Activated T-cell treated with anti-CD3 and anti-CD28 coated beads, Interleukin-2, amount 50 U/mL, for 72 hours (primary cell): Measurements from ENCODE around the gene C1QB. TPM values are rescaled to one million over a fixed set of nuclear protein-coding genes. Genes with fewer than 3 reads are reported as not detected.

Experiments used
- ATAC-seq, 2 donors: fragments of 150-1000 bp; cut with Tn5 transposase; replicated peaks in 1 of 2; 2 replicates each; pipeline ENCODE4 v1.10.0; 2021; ENCODE audit warnings: moderate library complexity in 2 of 2, mild to moderate bottlenecking in 1 of 2
- DNase-seq, 2 donors: peaks; one replicate each; pipeline ENCODE4 v3.0.0; 2021 to 2022; ENCODE audit warnings: mixed read lengths in 1 of 2
- H3K27ac Mint-ChIP-seq: one replicate; pipeline ENCODE4 v1.8.0; 2022; ENCODE audit warnings: mild to moderate bottlenecking, moderate library complexity, mixed read lengths
- H3K27me3 Mint-ChIP-seq: one replicate; pipeline ENCODE4 v1.8.0; 2022; ENCODE audit warnings: low read depth, mixed read lengths
- H3K36me3 Mint-ChIP-seq, 2 donors: one replicate each; pipeline ENCODE4 v1.8.0; 2022; ENCODE audit warnings: mixed read lengths in 2 of 2, mild to moderate bottlenecking in 1 of 2; ENCODE audit not compliant: insufficient read depth in 2 of 2
- H3K4me1 Mint-ChIP-seq: one replicate; pipeline ENCODE4 v1.8.0; 2022; ENCODE audit warnings: low read depth, mixed read lengths
- H3K4me3 Mint-ChIP-seq, 2 donors: one replicate each; pipeline ENCODE4 v1.8.0; 2022; ENCODE audit warnings: mild to moderate bottlenecking in 2 of 2, mixed read lengths in 2 of 2, moderate library complexity in 2 of 2
- H3K9me3 Mint-ChIP-seq, 2 donors: one replicate each; pipeline ENCODE4 v1.8.0; 2022; ENCODE audit warnings: mixed read lengths in 2 of 2
- total RNA-seq, 2 donors: library from RNA; stranded (reverse); gene quantifications; one replicate each; pipeline ENCODE4 v1.2.3, GENCODE V29; 2022

C1QB gene, protein sequence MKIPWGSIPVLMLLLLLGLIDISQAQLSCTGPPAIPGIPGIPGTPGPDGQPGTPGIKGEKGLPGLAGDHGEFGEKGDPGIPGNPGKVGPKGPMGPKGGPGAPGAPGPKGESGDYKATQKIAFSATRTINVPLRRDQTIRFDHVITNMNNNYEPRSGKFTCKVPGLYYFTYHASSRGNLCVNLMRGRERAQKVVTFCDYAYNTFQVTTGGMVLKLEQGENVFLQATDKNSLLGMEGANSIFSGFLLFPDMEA
- not detected for total RNA-seq

GRCh38 chr1:22652881-22653316 lies at the start of gene C1QB:
Gene C1QB, plus strand, starts transcription at chr1:22653236. Its CDS starts 6,227 bp downstream, at chr1:22659463.
- DNase-seq (no peak), ATAC-seq (no peak)
- Mint-ChIP-seq H3K27me3 (peaks cover 6% of the 10 kb centered on the region), H3K4me1 (no peaks in the 10 kb centered on the region), H3K36me3 (no peaks in the 10 kb centered on the region), H3K4me3 (no peak within 1 kb of the TSS), H3K27ac (no peak within 1 kb of the TSS), H3K9me3 (no peaks in the 10 kb centered on the region)

DNA sequence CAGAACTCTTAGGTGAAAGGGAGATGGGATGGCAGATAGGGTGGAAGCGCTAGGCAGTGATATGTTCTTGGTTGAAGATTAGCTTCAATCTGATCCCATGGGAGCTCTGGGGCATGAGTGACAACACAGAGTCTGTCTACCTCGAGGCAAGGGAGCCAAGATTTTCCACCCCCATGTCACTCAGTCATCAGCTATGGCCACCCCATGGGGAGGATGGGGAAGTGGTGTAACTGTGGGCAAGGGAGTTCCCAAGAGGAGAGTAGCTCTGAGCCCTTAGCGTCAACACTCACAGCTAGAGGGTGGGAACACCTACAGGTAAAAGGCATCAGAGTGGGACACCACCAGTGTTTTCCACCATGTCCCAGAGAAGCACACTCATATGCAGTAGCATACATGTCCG lies 46.9 kb upstream of the C1QB start:
- Mint-ChIP-seq H3K4me3 (no peak overlapping the region), H3K4me1 (no peaks in the 10 kb centered on the region), H3K27ac (no peak overlapping the region), H3K36me3 (no peaks in the 10 kb centered on the region), H3K9me3 (no peaks in the 10 kb centered on the region), H3K27me3 (peaks cover 51% of the 10 kb centered on the region)
- ATAC-seq: no peak
- DNase-seq: no peak

GRCh38 chr1:22607154-22607553 lies 45.9 kb upstream of the C1QB start:
- Mint-ChIP-seq H3K4me3 (no peak overlapping the region), H3K36me3 (no peaks in the 10 kb centered on the region), H3K27ac (no peak overlapping the region), H3K27me3 (peaks cover 56% of the 10 kb centered on the region), H3K9me3 (no peaks in the 10 kb centered on the region), H3K4me1 (no peaks in the 10 kb centered on the region)
- DNase-seq (no peak), ATAC-seq (no peak)

DNA sequence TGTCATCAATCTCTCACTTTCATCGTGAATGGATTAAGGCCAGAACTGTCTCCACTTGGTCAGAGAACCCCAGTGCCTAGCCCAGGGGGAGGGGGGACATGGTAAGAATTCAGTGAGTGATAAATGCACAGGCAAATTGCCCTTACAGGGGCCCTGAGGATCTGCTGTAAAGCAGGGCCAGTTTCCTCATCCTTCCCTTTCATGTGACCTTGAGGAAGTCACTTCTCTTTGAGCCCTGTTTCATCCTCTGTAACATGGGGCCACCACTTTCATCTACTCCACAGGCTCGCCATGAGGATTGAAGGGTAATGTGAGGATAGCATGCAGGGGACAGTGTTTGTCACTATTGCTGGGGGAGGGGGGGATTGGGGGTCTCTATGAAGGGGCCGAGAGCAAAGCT lies 44.7 kb upstream of the C1QB start:
- no peaks in the 10 kb centered on the region for H3K9me3 Mint-ChIP-seq
- H3K27me3 Mint-ChIP-seq: peaks cover 54% of the 10 kb centered on the region

DNA sequence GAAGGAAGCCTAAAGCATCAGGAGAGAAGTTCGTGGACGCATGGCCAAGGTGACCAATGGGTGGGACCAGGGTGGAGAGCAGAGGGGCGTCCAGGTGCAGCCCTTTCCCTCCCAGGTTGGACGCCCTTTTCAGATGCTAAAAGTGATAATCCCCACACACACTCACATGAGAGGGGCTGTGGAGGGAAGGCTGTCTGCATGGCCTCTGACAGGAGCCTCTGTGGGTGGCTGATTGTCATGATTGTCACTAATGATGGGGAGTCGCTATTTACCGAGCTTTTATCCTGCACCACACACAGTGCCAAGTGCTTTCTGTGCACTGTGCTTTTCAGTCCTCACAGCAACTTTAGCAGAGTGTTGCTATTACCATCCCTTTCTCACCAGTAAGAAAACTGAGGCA lies 43.7 kb upstream of the C1QB start:
- DNase-seq (no peak), ATAC-seq (no peak)
- Mint-ChIP-seq H3K9me3 (no peaks in the 10 kb centered on the region), H3K27ac (no peak overlapping the region), H3K27me3 (peaks cover 51% of the 10 kb centered on the region), H3K4me1 (no peaks in the 10 kb centered on the region), H3K4me3 (no peak overlapping the region), H3K36me3 (no peaks in the 10 kb centered on the region)

More for the DNA sequence above, 44.7 kb upstream of the C1QB start:
- H3K4me1 Mint-ChIP-seq: no peaks in the 10 kb centered on the region
- no peak overlapping the region for H3K27ac Mint-ChIP-seq
- no peaks in the 10 kb centered on the region for H3K36me3 Mint-ChIP-seq
- H3K4me3 Mint-ChIP-seq: no peak overlapping the region
- ATAC-seq: no peak
- DNase-seq: no peak

DNA sequence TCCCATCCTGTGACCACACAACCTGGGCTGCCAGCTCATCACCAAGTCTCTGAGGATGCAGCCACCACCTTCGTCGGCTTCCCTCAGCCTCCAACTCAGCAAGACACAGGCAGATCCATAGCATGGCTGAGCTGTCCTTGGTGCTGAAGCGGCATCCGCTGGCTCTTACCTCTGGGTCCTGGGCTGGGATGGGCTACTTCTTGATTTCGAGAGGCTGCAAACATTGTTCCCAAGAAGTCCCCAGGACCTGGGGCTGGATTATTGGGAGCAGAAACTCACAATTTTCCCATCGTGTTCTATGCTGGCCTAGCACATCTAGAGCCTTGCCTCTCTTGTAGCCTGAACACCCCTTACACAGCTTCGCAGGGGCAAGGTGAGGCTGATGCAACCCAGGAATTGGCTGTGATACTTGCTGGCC lies 41.5 kb upstream of the C1QB start:
- Mint-ChIP-seq H3K27me3 (peaks cover 48% of the 10 kb centered on the region), H3K27ac (no peak overlapping the region), H3K4me1 (no peaks in the 10 kb centered on the region), H3K4me3 (no peak overlapping the region), H3K9me3 (no peaks in the 10 kb centered on the region), H3K36me3 (no peaks in the 10 kb centered on the region)
- ATAC-seq (no peak), DNase-seq (peak; percentile 9 to 13)

GRCh38 chr1:22612671-22613571 lies 40.1 kb upstream of the C1QB start:
- no peaks in the 10 kb centered on the region for H3K36me3 Mint-ChIP-seq
- no peak for ATAC-seq
- no peaks in the 10 kb centered on the region for H3K9me3 Mint-ChIP-seq
- no peak overlapping the region for H3K27ac Mint-ChIP-seq
- no peak for DNase-seq
- H3K4me1 Mint-ChIP-seq: no peaks in the 10 kb centered on the region
- no peak overlapping the region for H3K4me3 Mint-ChIP-seq
- peaks cover 46% of the 10 kb centered on the region for H3K27me3 Mint-ChIP-seq

- H3K9me3 Mint-ChIP-seq: no peaks in the 10 kb centered on the region
- ATAC-seq (no peak), DNase-seq (no peak)
- no peak overlapping the region for H3K27ac Mint-ChIP-seq
- H3K36me3 Mint-ChIP-seq: no peaks in the 10 kb centered on the region
- peaks cover 40% of the 10 kb centered on the region for H3K27me3 Mint-ChIP-seq
- no peak overlapping the region for H3K4me3 Mint-ChIP-seq
- H3K4me1 Mint-ChIP-seq: no peaks in the 10 kb centered on the region
These were observed 39.5 kb upstream of the C1QB start for GRCh38 chr1:22613572-22613918.

DNA sequence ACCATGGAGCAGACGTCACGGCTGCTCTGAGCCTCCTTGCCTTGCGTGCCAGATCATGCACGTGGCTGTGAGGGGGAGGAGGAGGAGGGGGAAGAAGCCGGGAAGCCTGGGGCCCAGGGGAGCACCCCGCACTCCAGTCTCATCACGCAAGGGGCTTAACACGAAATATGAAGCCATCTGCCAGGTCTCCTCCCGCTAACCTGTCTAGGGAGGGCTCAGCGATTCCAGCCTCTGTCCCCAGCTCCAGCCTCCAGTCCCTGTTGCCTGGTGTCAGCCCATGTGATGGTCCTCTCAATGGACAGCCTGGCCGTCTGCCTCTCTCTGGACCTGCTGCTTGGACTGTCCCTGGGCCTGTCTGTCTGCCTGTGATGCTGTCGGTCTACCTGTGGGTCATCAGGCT lies 39.1 kb upstream of the C1QB start:
- H3K27ac Mint-ChIP-seq: no peak overlapping the region
- DNase-seq (no peak), ATAC-seq (no peak)
- no peaks in the 10 kb centered on the region for H3K4me1 Mint-ChIP-seq
- no peaks in the 10 kb centered on the region for H3K9me3 Mint-ChIP-seq
- H3K27me3 Mint-ChIP-seq: peaks cover 38% of the 10 kb centered on the region
- no peaks in the 10 kb centered on the region for H3K36me3 Mint-ChIP-seq
- H3K4me3 Mint-ChIP-seq: no peak overlapping the region

GRCh38 chr1:22615886-22616285 lies 37.1 kb upstream of the C1QB start:
- Mint-ChIP-seq H3K9me3 (no peaks in the 10 kb centered on the region), H3K4me3 (no peak overlapping the region), H3K4me1 (no peaks in the 10 kb centered on the region), H3K27ac (no peak overlapping the region), H3K36me3 (no peaks in the 10 kb centered on the region), H3K27me3 (peaks cover 43% of the 10 kb centered on the region)
- no peak for ATAC-seq
- no peak for DNase-seq

DNA sequence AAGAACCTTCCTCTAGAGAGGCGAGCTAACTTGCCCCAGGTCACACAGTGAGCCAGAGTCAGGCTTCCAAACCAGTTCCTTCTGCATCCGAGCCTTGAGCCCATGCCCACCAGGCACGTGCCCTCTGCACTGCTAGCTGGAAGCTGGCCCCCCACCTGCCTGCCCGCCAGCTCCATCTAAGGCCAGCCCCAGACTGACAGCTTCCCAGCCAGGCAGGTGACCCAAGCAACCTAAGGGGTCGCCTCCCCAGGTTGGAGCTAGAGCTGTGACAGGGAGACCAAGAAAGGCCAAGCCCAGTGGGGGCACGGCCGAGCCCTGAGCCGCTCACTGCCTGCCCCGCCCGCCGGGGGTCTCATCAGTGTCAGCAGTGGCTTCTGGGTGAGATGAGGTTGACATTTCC lies 36.5 kb upstream of the C1QB start:
- H3K36me3 Mint-ChIP-seq: no peaks in the 10 kb centered on the region
- no peaks in the 10 kb centered on the region for H3K4me1 Mint-ChIP-seq
- H3K27me3 Mint-ChIP-seq: peaks cover 36% of the 10 kb centered on the region
- H3K4me3 Mint-ChIP-seq: no peak overlapping the region
- H3K27ac Mint-ChIP-seq: no peak overlapping the region
- DNase-seq (no peak), ATAC-seq (no peak)
- no peaks in the 10 kb centered on the region for H3K9me3 Mint-ChIP-seq

DNA sequence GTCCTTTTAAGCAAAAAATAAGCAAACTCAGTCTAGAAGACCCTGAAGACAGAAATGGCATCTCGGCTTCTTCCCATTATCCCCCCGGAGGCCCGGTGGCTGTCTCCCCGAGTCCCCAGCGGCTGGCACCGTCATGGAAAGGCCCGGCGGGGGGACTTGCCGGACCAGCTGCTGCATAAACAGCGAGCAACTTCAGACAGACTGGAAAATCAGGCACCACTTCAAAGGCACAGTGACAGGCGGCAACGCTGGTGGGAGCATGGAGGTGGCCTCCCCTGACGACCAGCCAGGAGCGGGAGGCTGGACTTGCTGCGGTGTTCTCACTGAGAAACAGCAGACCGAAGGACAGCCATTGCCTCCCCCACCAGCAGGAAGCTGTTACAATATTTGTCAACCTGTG lies 35.0 kb upstream of the C1QB start:
- DNase-seq: no peak
- no peak overlapping the region for H3K4me3 Mint-ChIP-seq
- peaks cover 40% of the 10 kb centered on the region for H3K27me3 Mint-ChIP-seq
- no peaks in the 10 kb centered on the region for H3K9me3 Mint-ChIP-seq
- no peak overlapping the region for H3K27ac Mint-ChIP-seq
- H3K4me1 Mint-ChIP-seq: no peaks in the 10 kb centered on the region
- ATAC-seq: no peak
- H3K36me3 Mint-ChIP-seq: no peaks in the 10 kb centered on the region

DNA sequence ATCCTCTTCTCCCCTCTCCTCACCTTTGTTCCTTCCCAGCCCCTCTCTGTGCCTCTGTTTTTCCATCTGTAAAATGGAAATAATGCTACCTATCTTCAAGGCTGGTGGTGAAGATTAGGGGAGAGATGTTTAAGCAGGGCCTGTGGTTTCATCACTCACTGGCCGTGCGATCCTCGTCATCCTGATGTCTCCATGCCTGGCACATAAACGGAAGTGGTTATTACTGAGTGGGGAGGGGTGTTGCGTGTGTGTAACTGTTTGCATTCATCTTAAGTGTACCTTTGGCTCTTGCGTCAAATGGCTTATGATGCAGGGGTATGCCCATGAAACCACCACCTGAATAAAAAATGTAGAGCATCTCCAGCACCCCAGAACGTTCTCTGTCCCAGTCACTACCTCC lies 33.8 kb upstream of the C1QB start:
- ATAC-seq: no peak
- Mint-ChIP-seq H3K9me3 (no peaks in the 10 kb centered on the region), H3K4me1 (no peaks in the 10 kb centered on the region), H3K27me3 (peaks cover 38% of the 10 kb centered on the region), H3K27ac (no peak overlapping the region), H3K36me3 (no peaks in the 10 kb centered on the region), H3K4me3 (no peak overlapping the region)
- no peak for DNase-seq
